Measurements from ENCODE around the gene QPCTL. TPM values are rescaled to one million over a fixed set of nuclear protein-coding genes. Genes with fewer than 3 reads are reported as not detected.

QPCTL gene
- total and polyA plus RNA-seq, 2 of the 13 experiments (the other 11 are each of a cell fraction or from before 2014, with no cell fraction given) = 16.0 to 19.1 TPM

- TF ChIP-seq, protein P1, sequence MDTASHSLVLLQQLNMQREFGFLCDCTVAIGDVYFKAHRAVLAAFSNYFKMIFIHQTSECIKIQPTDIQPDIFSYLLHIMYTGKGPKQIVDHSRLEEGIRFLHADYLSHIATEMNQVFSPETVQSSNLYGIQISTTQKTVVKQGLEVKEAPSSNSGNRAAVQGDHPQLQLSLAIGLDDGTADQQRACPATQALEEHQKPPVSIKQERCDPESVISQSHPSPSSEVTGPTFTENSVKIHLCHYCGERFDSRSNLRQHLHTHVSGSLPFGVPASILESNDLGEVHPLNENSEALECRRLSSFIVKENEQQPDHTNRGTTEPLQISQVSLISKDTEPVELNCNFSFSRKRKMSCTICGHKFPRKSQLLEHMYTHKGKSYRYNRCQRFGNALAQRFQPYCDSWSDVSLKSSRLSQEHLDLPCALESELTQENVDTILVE (CRISPR knock-in tag; IDR thresholded peaks at IDR 0.05) = 0 out of 2 replicates have a peak, but pooled peaks have one; percentile 19
- no peak for TF ChIP-seq SOX6 (IDR thresholded peaks at IDR 0.05)
- TF ChIP-seq SOX6 (CRISPR knock-in tag; IDR thresholded peaks at IDR 0.05) = no peak
- TF ChIP-seq KDM2A (CRISPR knock-in tag; IDR thresholded peaks at IDR 0.05; ENCODE audit: borderline replicate concordance, low read depth) = peak; percentile 22; the same call in 1 of the 2 replicates
- TF ChIP-seq SNAI1 (CRISPR knock-in tag; IDR thresholded peaks at IDR 0.05; ENCODE audit: borderline replicate concordance) = 0 out of 2 replicates have a peak, but pooled peaks have one; percentile 16
- TF ChIP-seq, protein P2, sequence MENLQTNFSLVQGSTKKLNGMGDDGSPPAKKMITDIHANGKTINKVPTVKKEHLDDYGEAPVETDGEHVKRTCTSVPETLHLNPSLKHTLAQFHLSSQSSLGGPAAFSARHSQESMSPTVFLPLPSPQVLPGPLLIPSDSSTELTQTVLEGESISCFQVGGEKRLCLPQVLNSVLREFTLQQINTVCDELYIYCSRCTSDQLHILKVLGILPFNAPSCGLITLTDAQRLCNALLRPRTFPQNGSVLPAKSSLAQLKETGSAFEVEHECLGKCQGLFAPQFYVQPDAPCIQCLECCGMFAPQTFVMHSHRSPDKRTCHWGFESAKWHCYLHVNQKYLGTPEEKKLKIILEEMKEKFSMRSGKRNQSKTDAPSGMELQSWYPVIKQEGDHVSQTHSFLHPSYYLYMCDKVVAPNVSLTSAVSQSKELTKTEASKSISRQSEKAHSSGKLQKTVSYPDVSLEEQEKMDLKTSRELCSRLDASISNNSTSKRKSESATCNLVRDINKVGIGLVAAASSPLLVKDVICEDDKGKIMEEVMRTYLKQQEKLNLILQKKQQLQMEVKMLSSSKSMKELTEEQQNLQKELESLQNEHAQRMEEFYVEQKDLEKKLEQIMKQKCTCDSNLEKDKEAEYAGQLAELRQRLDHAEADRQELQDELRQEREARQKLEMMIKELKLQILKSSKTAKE (CRISPR knock-in tag; IDR thresholded peaks at IDR 0.05; ENCODE audit: borderline replicate concordance) = no peak
- 0 out of 2 replicates have a peak, but pooled peaks have one; percentile 11 for TF ChIP-seq ELF1 (CRISPR knock-in tag; IDR thresholded peaks at IDR 0.05)
- no peak for TF ChIP-seq ZBTB44 (CRISPR knock-in tag; IDR thresholded peaks at IDR 0.05)
- peak; percentile 53 for TF ChIP-seq SMC3 (IDR thresholded peaks at IDR 0.05; ENCODE audit: low read length)
- TF ChIP-seq MXI1 (IDR thresholded peaks at IDR 0.05; ENCODE audit: borderline replicate concordance, low read depth, low read length) = peak; percentile 48; the same call in 1 of the 3 replicates
- TF ChIP-seq, protein P3, sequence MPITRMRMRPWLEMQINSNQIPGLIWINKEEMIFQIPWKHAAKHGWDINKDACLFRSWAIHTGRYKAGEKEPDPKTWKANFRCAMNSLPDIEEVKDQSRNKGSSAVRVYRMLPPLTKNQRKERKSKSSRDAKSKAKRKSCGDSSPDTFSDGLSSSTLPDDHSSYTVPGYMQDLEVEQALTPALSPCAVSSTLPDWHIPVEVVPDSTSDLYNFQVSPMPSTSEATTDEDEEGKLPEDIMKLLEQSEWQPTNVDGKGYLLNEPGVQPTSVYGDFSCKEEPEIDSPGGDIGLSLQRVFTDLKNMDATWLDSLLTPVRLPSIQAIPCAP (CRISPR knock-in tag; IDR thresholded peaks at IDR 0.05; ENCODE audit: low read depth) = no peak
- peak; percentile 68 for TF ChIP-seq SAP130 (CRISPR knock-in tag; IDR thresholded peaks at IDR 0.05; ENCODE audit: low read depth)
- peak; percentile 91 for TF ChIP-seq CTCF (CRISPR knock-in tag; IDR thresholded peaks at IDR 0.05)
- peak; percentile 47 for TF ChIP-seq YY1 (IDR thresholded peaks at IDR 0.05; ENCODE audit: insufficient read depth, insufficient replicate concordance, low read depth, low read length)
- peak; percentile 66 for TF ChIP-seq ZNF768 (CRISPR knock-in tag; IDR thresholded peaks at IDR 0.05)
- no peak for TF ChIP-seq BRF2 (CRISPR knock-in tag; IDR thresholded peaks at IDR 0.05)
- TF ChIP-seq HMGXB4 (CRISPR knock-in tag; IDR thresholded peaks at IDR 0.05; ENCODE audit: borderline replicate concordance in 1 of 2, low read depth in 1 of 2) = peak; percentile 83 to 87
Measured at GRCh38 chr19:45693106-45693788, 781 bp downstream of the QPCTL start (continued).
